HepG2 (cell line): ENCODE results near the gene TYW1. TPM values are rescaled to one million over a fixed set of nuclear protein-coding genes. Genes with fewer than 3 reads are reported as not detected.
"Not testable (repeated sequence)": the region's sequence is repeated elsewhere in the genome, so short reads cannot be mapped to it uniquely, and the experiment has no call there.

ENCODE experiments used
- ATAC-seq: fragments of 200-7000 bp; cut with Tn5 transposase; 3 replicates; pipeline ENCODE4 v1.9.1; 2020; ENCODE audit warnings: mild to moderate bottlenecking, moderate library complexity
- BruUV-seq: library from RNA; stranded (reverse); fragments of 400-500 nt; replicated peaks from 2 replicates; lab custom pipeline; 2021; lab: Mats Ljungman, UMichigan
- CTCF ChIA-PET: fragments of 300-600 bp; formaldehyde crosslinking; extraction: SDS; loops from one replicate; lab custom pipeline; 2021; ENCODE audit warnings: low total read pairs, inconsistent platforms, low intra/inter-chr PET ratio; lab: Yijun Ruan, JAX
- POLR2A ChIA-PET: fragments of 350-600 bp; sonication (Branson Sonifier 250); formaldehyde crosslinking; loops from one replicate; lab custom pipeline; 2020; ENCODE audit warnings: antibody characterized with exemption, inconsistent platforms; lab: Yijun Ruan, JAX
- DNase-seq: peaks from one replicate; pipeline ENCODE4 v3.0.0-alpha.2; 2015; ENCODE audit warnings: low spot score
- FAIRE-seq: peaks from 3 replicates; lab custom pipeline; 2011; peaks lifted over from hg19 to GRCh38; lab: Jason Lieb, UNC
- H2AFZ ChIP-seq: one replicate; pipeline ENCODE4 v1.6.1; 2011; ENCODE audit warnings: low read length, inconsistent platforms
- H3K27ac ChIP-seq: fragments of 300-600 bp; 3 replicates; pipeline ENCODE4 v1.8.0; 2011; ENCODE audit warnings: mixed run types, mild to moderate bottlenecking, mixed read lengths, low read length, inconsistent platforms; ENCODE audit not compliant: insufficient read depth; ENCODE audit errors: extremely low read length
- H3K27me3 ChIP-seq, 2 experiments: fragments of 200-600 bp in 1 of 2; 2 replicates in 1 of 2; 3 replicates in 1 of 2; pipeline versions ENCODE4 v1.6.0 to v1.8.0; 2011; ENCODE audit warnings: low read length in 2 of 2, mild to moderate bottlenecking in 2 of 2, moderate library complexity in 2 of 2, inconsistent platforms in 1 of 2; ENCODE audit not compliant: insufficient read depth in 2 of 2, control insufficient read depth in 1 of 2
- H3K36me3 ChIP-seq, 2 experiments: fragments of 200-600 bp in 1 of 2; replicated peaks in 1 of 2; 2 replicates in 1 of 2; 3 replicates in 1 of 2; pipeline versions ENCODE4 v1.5.1 to v1.8.0; 2011; ENCODE audit warnings: low read length in 2 of 2, inconsistent platforms in 1 of 2; ENCODE audit not compliant: insufficient read depth in 2 of 2, control insufficient read depth in 1 of 2
- H3K4me1 ChIP-seq: 2 replicates; pipeline ENCODE4 v1.5.1; 2012; ENCODE audit warnings: low read length, inconsistent platforms; ENCODE audit not compliant: insufficient read depth
- H3K4me2 ChIP-seq: 2 replicates; pipeline ENCODE4 v1.6.0; 2011; ENCODE audit warnings: low read depth, low read length, inconsistent platforms
- H3K4me3 ChIP-seq, 3 experiments: fragments of 200-600 bp in 1 of 3; sonication (generic), shearing (Covaris generic) in 1 of 3; replicated peaks in 1 of 3; 2 replicates each; pipeline ENCODE4 v1.5.1; 2011 to 2016; ENCODE audit warnings: low read length in 3 of 3, inconsistent platforms in 2 of 3, low read depth in 2 of 3, mild to moderate bottlenecking in 2 of 3, control low read depth in 1 of 3, mixed read lengths in 1 of 3; ENCODE audit not compliant: insufficient read depth in 1 of 3
- H3K79me2 ChIP-seq: one replicate; pipeline ENCODE4 v1.6.1; 2011; ENCODE audit warnings: low read length, inconsistent platforms; ENCODE audit not compliant: insufficient read depth
- H3K9ac ChIP-seq: 2 replicates; pipeline ENCODE4 v1.6.0; 2011; ENCODE audit warnings: mild to moderate bottlenecking, low read depth, low read length, inconsistent platforms; ENCODE audit not compliant: insufficient read depth
- H3K9me3 ChIP-seq: 2 replicates; pipeline ENCODE4 v1.5.1; 2012; ENCODE audit warnings: mild to moderate bottlenecking, low read length
- H4K20me1 ChIP-seq: 2 replicates; pipeline ENCODE4 v1.6.0; 2011; ENCODE audit warnings: inconsistent platforms, mild to moderate bottlenecking, low read length, moderate library complexity; ENCODE audit not compliant: insufficient read depth
- AKAP8 ChIP-seq: sonication (generic); formaldehyde crosslinking; IDR thresholded peaks from 2 replicates; pipeline ENCODE4 v1.5.1; 2020; ENCODE audit warnings: mild to moderate bottlenecking, missing genetic modification reagents
- DNMT3B ChIP-seq: conservative IDR thresholded peaks from 2 replicates; pipeline ENCODE4 v1.6.1; 2016; ENCODE audit warnings: missing biosample characterization, control low read depth
- GATA4 ChIP-seq: sonication (generic); IDR thresholded peaks from 2 replicates; pipeline ENCODE4 v1.6.1; 2016; ENCODE audit warnings: antibody characterized with exemption, low read depth, borderline replicate concordance
- MED1 ChIP-seq: sonication (generic); formaldehyde crosslinking; IDR thresholded peaks from 2 replicates; pipeline ENCODE4 v1.4.0; 2020; ENCODE audit warnings: missing genetic modification reagents
- ZBTB8A ChIP-seq: sonication (generic); formaldehyde crosslinking; IDR thresholded peaks from 2 replicates; pipeline ENCODE4 v1.4.0; 2020; ENCODE audit warnings: mild to moderate bottlenecking, low read depth, missing genetic modification reagents, borderline replicate concordance
- ZNF7 ChIP-seq: IDR thresholded peaks from 2 replicates; pipeline ENCODE4 v1.6.1; 2016; ENCODE audit warnings: missing biosample characterization, missing genetic modification reagents
- WGBS: methylation state at CpG from one replicate; pipeline ENCODE4 v1.1.6; 2017; ENCODE audit warnings: low lambda C conversion rate; 5-methylcytosine and 5-hydroxymethylcytosine counted together
- in situ Hi-C: cut with HindIII; loops from 2 replicates; pipeline ENCODE4 v1.10.0; 2017; ENCODE audit warnings: low pct_unique_long_range_greater_than_20kb; ENCODE audit not compliant: extremely low pct_ligation_motif_present
- intact Hi-C: fragments of 100-400 bp; cut with micrococcal nuclease; formaldehyde crosslinking; loops from one replicate; pipeline ENCODE4 v1.10.0; 2022; ENCODE audit not compliant: unreplicated experiment
- polyA plus RNA-seq, 8 experiments: library from polyadenylated mRNA; depleted of rRNA in 3 of 8; stranded (reverse) in 7 of 8; unstranded in 1 of 8; fragments of >200 nt; fragmentation: Illumina TruSeq in 4 of 8; extraction: Trizol in 4 of 8; gene quantifications; 2 replicates each; pipeline versions ENCODE4 v1.2.1 to v1.2.3, GENCODE V29; 2011 to 2016; ENCODE audit warnings: low read depth in 4 of 8, missing spikeins in 1 of 8, mixed read lengths in 1 of 8; ENCODE audit not compliant: insufficient read depth in 1 of 8
- total RNA-seq, 5 experiments: library from RNA; depleted of rRNA; stranded (reverse); fragments of >200 nt; fragmentation: Illumina TruSeq; extraction: Trizol; gene quantifications; 2 replicates each; pipeline ENCODE4 v1.2.3, GENCODE V29; 2016; ENCODE audit warnings: low read depth in 1 of 5
- TF ChIP-seq, protein P1 (sequence below): sonication (generic); formaldehyde crosslinking; IDR thresholded peaks from 2 replicates; pipeline ENCODE4 v1.4.0; 2020; ENCODE audit warnings: missing genetic modification reagents
- TF ChIP-seq, protein P2 (sequence below): sonication (generic); formaldehyde crosslinking; IDR thresholded peaks from 2 replicates; pipeline ENCODE4 v1.4.0; 2020; ENCODE audit warnings: missing genetic modification reagents

TYW1 gene
- total and polyA plus RNA-seq, 2 of the 13 experiments (the other 11 are each of a cell fraction or from before 2014, with no cell fraction given): 8.6 to 17.6 TPM

DNA sequence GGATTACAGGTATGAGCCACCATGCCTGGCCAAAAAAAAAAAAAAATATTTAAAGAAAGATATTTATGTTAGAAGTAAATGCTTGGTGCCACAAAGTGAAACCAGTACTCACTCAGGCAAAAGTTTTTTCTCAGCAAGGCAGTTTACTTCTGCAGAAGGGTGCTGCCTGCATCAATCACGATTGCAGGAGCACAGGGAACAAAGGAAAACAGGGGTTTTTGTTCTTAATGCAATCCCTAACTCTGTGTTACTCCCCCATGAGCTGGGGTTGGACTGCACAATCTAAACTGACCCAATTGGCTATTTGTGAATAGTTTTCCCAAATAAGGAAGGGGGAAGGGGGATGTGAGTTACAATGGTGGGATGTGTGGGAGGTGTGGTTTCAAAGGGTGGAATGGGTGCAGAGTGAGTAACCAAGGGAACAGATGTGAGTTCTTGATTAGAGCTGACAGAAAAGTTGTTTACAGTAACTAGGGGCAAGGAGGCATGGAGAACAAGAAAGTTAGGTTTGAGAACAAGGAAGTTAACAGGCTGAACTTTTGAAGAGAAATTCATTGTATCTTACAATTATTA, 255.4 kb downstream of the TYW1 start (continued):
- TF ChIP-seq, protein P1, sequence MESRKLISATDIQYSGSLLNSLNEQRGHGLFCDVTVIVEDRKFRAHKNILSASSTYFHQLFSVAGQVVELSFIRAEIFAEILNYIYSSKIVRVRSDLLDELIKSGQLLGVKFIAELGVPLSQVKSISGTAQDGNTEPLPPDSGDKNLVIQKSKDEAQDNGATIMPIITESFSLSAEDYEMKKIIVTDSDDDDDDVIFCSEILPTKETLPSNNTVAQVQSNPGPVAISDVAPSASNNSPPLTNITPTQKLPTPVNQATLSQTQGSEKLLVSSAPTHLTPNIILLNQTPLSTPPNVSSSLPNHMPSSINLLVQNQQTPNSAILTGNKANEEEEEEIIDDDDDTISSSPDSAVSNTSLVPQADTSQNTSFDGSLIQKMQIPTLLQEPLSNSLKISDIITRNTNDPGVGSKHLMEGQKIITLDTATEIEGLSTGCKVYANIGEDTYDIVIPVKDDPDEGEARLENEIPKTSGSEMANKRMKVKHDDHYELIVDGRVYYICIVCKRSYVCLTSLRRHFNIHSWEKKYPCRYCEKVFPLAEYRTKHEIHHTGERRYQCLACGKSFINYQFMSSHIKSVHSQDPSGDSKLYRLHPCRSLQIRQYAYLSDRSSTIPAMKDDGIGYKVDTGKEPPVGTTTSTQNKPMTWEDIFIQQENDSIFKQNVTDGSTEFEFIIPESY (CRISPR knock-in tag): no peak
- TF ChIP-seq ZBTB8A (no peak), MED1 (CRISPR knock-in tag) (no peak), ZNF7 (CRISPR knock-in tag) (no peak), GATA4 (no peak), AKAP8 (CRISPR knock-in tag) (no peak), DNMT3B (CRISPR knock-in tag) (no peak)
- TF ChIP-seq, protein P2, sequence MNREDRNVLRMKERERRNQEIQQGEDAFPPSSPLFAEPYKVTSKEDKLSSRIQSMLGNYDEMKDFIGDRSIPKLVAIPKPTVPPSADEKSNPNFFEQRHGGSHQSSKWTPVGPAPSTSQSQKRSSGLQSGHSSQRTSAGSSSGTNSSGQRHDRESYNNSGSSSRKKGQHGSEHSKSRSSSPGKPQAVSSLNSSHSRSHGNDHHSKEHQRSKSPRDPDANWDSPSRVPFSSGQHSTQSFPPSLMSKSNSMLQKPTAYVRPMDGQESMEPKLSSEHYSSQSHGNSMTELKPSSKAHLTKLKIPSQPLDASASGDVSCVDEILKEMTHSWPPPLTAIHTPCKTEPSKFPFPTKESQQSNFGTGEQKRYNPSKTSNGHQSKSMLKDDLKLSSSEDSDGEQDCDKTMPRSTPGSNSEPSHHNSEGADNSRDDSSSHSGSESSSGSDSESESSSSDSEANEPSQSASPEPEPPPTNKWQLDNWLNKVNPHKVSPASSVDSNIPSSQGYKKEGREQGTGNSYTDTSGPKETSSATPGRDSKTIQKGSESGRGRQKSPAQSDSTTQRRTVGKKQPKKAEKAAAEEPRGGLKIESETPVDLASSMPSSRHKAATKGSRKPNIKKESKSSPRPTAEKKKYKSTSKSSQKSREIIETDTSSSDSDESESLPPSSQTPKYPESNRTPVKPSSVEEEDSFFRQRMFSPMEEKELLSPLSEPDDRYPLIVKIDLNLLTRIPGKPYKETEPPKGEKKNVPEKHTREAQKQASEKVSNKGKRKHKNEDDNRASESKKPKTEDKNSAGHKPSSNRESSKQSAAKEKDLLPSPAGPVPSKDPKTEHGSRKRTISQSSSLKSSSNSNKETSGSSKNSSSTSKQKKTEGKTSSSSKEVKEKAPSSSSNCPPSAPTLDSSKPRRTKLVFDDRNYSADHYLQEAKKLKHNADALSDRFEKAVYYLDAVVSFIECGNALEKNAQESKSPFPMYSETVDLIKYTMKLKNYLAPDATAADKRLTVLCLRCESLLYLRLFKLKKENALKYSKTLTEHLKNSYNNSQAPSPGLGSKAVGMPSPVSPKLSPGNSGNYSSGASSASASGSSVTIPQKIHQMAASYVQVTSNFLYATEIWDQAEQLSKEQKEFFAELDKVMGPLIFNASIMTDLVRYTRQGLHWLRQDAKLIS (CRISPR knock-in tag): no peak

DNA sequence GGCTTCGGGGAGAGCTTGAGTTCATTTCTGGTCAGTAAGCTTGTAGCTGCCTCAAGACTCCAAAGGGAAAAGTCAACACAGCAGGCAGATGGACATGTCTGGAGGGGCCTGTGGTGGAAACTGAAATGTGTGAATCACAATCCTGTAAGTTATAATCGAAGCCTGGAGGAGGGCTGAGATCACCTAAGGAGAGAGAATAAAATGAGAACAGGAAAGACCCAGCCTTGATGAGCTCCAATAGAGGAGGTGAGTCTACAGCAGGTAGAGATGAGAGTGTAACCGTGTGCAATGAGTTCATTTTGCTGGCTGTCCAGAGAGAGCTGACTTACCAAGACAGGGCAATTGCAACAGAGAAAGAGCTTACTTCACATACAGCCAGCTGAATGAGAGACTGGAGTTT, 258.4 kb downstream of the TYW1 start:
- DNase-seq, FAIRE-seq, POLR2A ChIA-PET, H3K4me2 ChIP-seq, H3K36me3 ChIP-seq, H4K20me1 ChIP-seq, H3K4me1 ChIP-seq, intact Hi-C loops, H3K27me3 ChIP-seq, BruUV-seq, in situ Hi-C loops, H3K4me3 ChIP-seq, CTCF ChIA-PET, H2AFZ ChIP-seq, H3K27ac ChIP-seq, ATAC-seq, H3K79me2 ChIP-seq, H3K9ac ChIP-seq, H3K9me3 ChIP-seq: not testable (repeated sequence)
- 81% methylated on average over 2 of the region's 3 CpGs for WGBS

DNA sequence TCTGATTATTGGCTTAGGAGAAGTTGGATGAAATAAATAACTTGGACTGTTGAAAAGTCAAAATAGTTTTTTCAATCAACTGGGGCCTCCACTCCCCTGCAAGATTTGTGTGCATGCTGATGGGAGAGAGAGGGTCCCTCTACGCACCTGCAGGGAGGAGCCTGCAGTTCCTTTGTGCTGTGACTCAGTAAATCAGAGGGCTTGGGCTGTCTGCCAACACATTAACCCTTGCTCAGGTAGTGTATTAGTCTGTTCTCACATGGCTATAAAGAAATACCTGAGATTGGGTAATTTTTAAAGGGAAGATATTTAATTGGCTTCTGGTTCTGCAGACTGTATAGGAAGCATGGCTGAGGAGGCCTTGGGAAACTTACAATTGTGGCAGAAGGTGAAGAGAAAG, 261.1 kb downstream of the TYW1 start:
- H3K9me3 ChIP-seq, H3K4me2 ChIP-seq, H2AFZ ChIP-seq, DNase-seq, POLR2A ChIA-PET, H3K9ac ChIP-seq, H3K27me3 ChIP-seq, H4K20me1 ChIP-seq, ATAC-seq, CTCF ChIA-PET, H3K79me2 ChIP-seq, H3K4me3 ChIP-seq, H3K36me3 ChIP-seq, H3K4me1 ChIP-seq, FAIRE-seq, BruUV-seq, in situ Hi-C loops, H3K27ac ChIP-seq, intact Hi-C loops: not testable (repeated sequence)
- 85% methylated on average over 1 of the region's 1 CpG for WGBS
